ENCODE results near the gene ROR1.

ROR1 gene

GRCh38 chr1:63892632-63893395 lies 119.0 kb downstream of the ROR1 start:
- peak overlapping the region; percentile 5; the same call in 1 of the 2 replicates for H3K4me3 ChIP-seq (ENCODE audit: low read length)
- no peak for TF ChIP-seq ZNF274 (IDR thresholded peaks at IDR 0.05; ENCODE audit: low read depth, low read length)

- TF ChIP-seq ZNF274 (IDR thresholded peaks at IDR 0.05; ENCODE audit: low read depth, low read length): no peak
- no peak overlapping the region for H3K4me3 ChIP-seq (ENCODE audit: low read length)
These were observed 120.2 kb downstream of the ROR1 start for GRCh38 chr1:63893976-63894375.

GRCh38 chr1:63894627-63895265 lies 120.9 kb downstream of the ROR1 start:
- no peak for TF ChIP-seq ZNF274 (IDR thresholded peaks at IDR 0.05; ENCODE audit: low read depth, low read length)
- H3K4me3 ChIP-seq (ENCODE audit: low read length): no peak overlapping the region

- no peak for TF ChIP-seq ZNF274 (IDR thresholded peaks at IDR 0.05; ENCODE audit: low read depth, low read length)
- no peak overlapping the region for H3K4me3 ChIP-seq (ENCODE audit: low read length)
These were observed 122.9 kb downstream of the ROR1 start for GRCh38 chr1:63896755-63897154.

- no peak overlapping the region for H3K4me3 ChIP-seq (ENCODE audit: low read length)
- TF ChIP-seq ZNF274 (IDR thresholded peaks at IDR 0.05; ENCODE audit: low read depth, low read length): no peak
These were observed 124.8 kb downstream of the ROR1 start for GRCh38 chr1:63898428-63899196.

- H3K4me3 ChIP-seq (ENCODE audit: low read length): no peak overlapping the region
- TF ChIP-seq ZNF274 (IDR thresholded peaks at IDR 0.05; ENCODE audit: low read depth, low read length): no peak
These were observed 127.3 kb downstream of the ROR1 start for GRCh38 chr1:63901094-63901493.

GRCh38 chr1:63902844-63903589 lies 129.2 kb downstream of the ROR1 start:
- TF ChIP-seq ZNF274 (IDR thresholded peaks at IDR 0.05; ENCODE audit: low read depth, low read length): no peak
- H3K4me3 ChIP-seq (ENCODE audit: low read length): no peak overlapping the region

- TF ChIP-seq ZNF274 (IDR thresholded peaks at IDR 0.05; ENCODE audit: low read depth, low read length): no peak
These were observed 130.3 kb downstream of the ROR1 start for GRCh38 chr1:63903947-63904610.

GRCh38 chr1:63904826-63905225 lies 131.0 kb downstream of the ROR1 start:
- no peak for TF ChIP-seq ZNF274 (IDR thresholded peaks at IDR 0.05; ENCODE audit: low read depth, low read length)
- no peak overlapping the region for H3K4me3 ChIP-seq (ENCODE audit: low read length)

More at GRCh38 chr1:63903947-63904610, 130.3 kb downstream of the ROR1 start:
- no peak overlapping the region for H3K4me3 ChIP-seq (ENCODE audit: low read length)

GRCh38 chr1:63906047-63906704 lies 132.4 kb downstream of the ROR1 start:
- TF ChIP-seq ZNF274 (IDR thresholded peaks at IDR 0.05; ENCODE audit: low read depth, low read length): no peak
- no peak overlapping the region for H3K4me3 ChIP-seq (ENCODE audit: low read length)

GRCh38 chr1:63907051-63907450 lies 133.2 kb downstream of the ROR1 start:
- no peak overlapping the region for H3K4me3 ChIP-seq (ENCODE audit: low read length)

GRCh38 chr1:63908016-63908415 lies 134.2 kb downstream of the ROR1 start:
- no peak for TF ChIP-seq ZNF274 (IDR thresholded peaks at IDR 0.05; ENCODE audit: low read depth, low read length)
- H3K4me3 ChIP-seq (ENCODE audit: low read length): no peak overlapping the region

More at GRCh38 chr1:63907051-63907450, 133.2 kb downstream of the ROR1 start:
- no peak for TF ChIP-seq ZNF274 (IDR thresholded peaks at IDR 0.05; ENCODE audit: low read depth, low read length)

GRCh38 chr1:63909526-63909925 lies 135.7 kb downstream of the ROR1 start:
- H3K4me3 ChIP-seq (ENCODE audit: low read length): no peak overlapping the region
- TF ChIP-seq ZNF274 (IDR thresholded peaks at IDR 0.05; ENCODE audit: low read depth, low read length): no peak
